ENCODE measurements around the gene BMPR1A. TPM values are rescaled to one million over a fixed set of nuclear protein-coding genes. Genes with fewer than 3 reads are reported as not detected.

Gene BMPR1A
- total and polyA plus RNA-seq, 2 of the 4 experiments (the other 2 are of a cell fraction) = 15.9 to 93.7 TPM

DNA sequence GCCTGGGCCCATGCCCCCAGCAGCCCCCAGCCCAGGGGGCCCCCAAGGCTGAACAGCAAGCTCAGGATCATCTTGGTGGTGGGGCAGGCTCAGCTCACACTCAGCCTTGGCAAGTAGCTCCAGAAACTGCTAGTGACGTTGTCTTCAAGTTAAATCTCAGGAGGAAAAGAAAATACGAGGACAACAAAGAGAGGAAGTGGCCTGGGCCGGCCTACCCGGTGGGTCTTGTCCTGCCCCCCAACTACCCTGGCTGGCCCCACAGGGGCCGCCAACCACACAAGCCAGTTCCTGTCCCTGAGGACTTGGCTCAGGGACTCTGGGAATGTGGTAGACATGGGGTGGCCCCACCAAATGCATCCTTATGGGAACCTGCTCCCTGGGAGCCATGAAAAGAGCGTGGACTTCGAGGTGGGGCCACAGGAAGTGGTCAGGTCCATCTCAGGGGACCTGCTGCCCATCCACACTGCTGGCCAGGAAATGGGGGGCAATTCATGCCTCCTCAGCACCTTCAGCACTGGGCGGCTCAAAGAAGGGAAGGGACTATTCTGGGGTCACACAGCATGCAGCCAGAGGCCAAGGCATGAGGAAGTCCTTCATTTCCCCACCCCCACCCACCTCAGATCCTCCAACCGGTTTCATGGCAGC is 201.2 kb downstream of the BMPR1A start, which contains the start of gene MMRN2:
Gene MMRN2, minus strand, starts transcription at position 145 of the 645 bp plus-strand sequence. Its CDS starts 74 bp downstream, at position 71.
- Histone ChIP-seq H3K9ac (ENCODE audit: low read depth, low read length) (no peak within 1 kb of the TSS), H4K91ac (ENCODE audit: insufficient read depth, low read depth, low read length) (no peak within 1 kb of the TSS), H3K4me1 (ENCODE audit: control insufficient read depth, insufficient read depth, low read length) (peaks cover 21% of the 10 kb centered on the region), H3K9me1 (ENCODE audit: insufficient read depth, low read length) (peaks cover 12% of the 10 kb centered on the region), H2BK20ac (ENCODE audit: low read depth, low read length) (peak within 1 kb of the TSS; percentile 61; the same call in 1 of the 2 replicates), H4K5ac (ENCODE audit: low read depth, low read length) (no peak within 1 kb of the TSS), H2BK5ac (ENCODE audit: low read depth, low read length, poor library complexity, severe bottlenecking) (no peak within 1 kb of the TSS), H2AK5ac (ENCODE audit: low read depth, low read length) (peak within 1 kb of the TSS; percentile 91), H3K36me3 (ENCODE audit: control insufficient read depth, insufficient read depth, low read length) (no peaks in the 10 kb centered on the region), H2BK15ac (ENCODE audit: low read depth, low read length) (no peak within 1 kb of the TSS; the same call in 2 of the 3 replicates), H2AFZ (replicated peaks; ENCODE audit: low read length, poor library complexity) (peak within 1 kb of the TSS; percentile 92), H4K20me1 (ENCODE audit: insufficient read depth, low read length) (no peaks in the 10 kb centered on the region), H3K27me3 (ENCODE audit: control insufficient read depth, insufficient read depth, low read length) (no peaks in the 10 kb centered on the region), H3K23ac (ENCODE audit: low read depth, low read length) (no peak within 1 kb of the TSS), H3K9me3 (ENCODE audit: control insufficient read depth, insufficient read depth, low read length) (no peaks in the 10 kb centered on the region; the same call in none of the 2 replicates), H3K18ac (ENCODE audit: low read depth, low read length) (no peak within 1 kb of the TSS), H2BK120ac (ENCODE audit: low read depth, low read length) (peak within 1 kb of the TSS; percentile 84; the same call in 1 of the 2 replicates), H3K4me2 (ENCODE audit: low read depth, low read length) (no peak within 1 kb of the TSS), H3K27ac (ENCODE audit: insufficient read depth, low read length) (no peak within 1 kb of the TSS), H3K79me1 (ENCODE audit: low read depth in 1 of 2, low read length in 2 of 2) (peaks cover 0 to 13% of the 10 kb centered on the region in 2 experiments; a peak in 1 of 4 replicates), H4K8ac (ENCODE audit: low read depth in 2 of 2, low read length in 2 of 2) (peak within 1 kb of the TSS in 1 of 2 experiments; percentile 89; a peak in 2 of 4 replicates), H3K4ac (ENCODE audit: low read depth, low read length) (no peak within 1 kb of the TSS; the same call in 1 of the 2 replicates), H3K56ac (ENCODE audit: extremely low read depth, insufficient read depth, low read length) (no peak within 1 kb of the TSS), H3K4me3 (ENCODE audit: insufficient read depth, low read depth, low read length) (no peak within 1 kb of the TSS), H3K14ac (replicated peaks; ENCODE audit: low read depth, low read length) (no peak within 1 kb of the TSS), H2AK9ac (replicated peaks; ENCODE audit: low read depth, low read length, poor library complexity) (peak within 1 kb of the TSS; percentile 78)
- DNase-seq (no peak), ATAC-seq (ENCODE audit: low read depth) (no peak)
- ChIA-PET CTCF (interaction anchor here (1.1 kb wide), 1 partner anchor 9 kb away, joined by 4 read pairs; no protein-coding TSS in a partner anchor), POLR2A (ENCODE audit: unreplicated experiment) (no interaction called here)
- no TSS peak for BruUV-seq (replicated peaks)
- dilution Hi-C loops (cut with HindIII; ENCODE audit: low sequenced_read_pairs, unreplicated experiment) = no loop called here
- intact Hi-C loops (cut with micrococcal nuclease) = no loop called here
- in situ Hi-C loops (cut with MboI; ENCODE audit: low sequenced_read_pairs) = no loop called here
- TF ChIP-seq POLR2A (IDR thresholded peaks at IDR 0.05; ENCODE audit: low read depth, low read length) (no peak), BHLHE40 (IDR thresholded peaks at IDR 0.05; ENCODE audit: low read depth, low read length) (no peak), RAD21 (IDR thresholded peaks at IDR 0.05; ENCODE audit: low read length) (no peak), SMC3 (IDR thresholded peaks at IDR 0.05; ENCODE audit: low read depth, low read length) (no peak), FOS (IDR thresholded peaks at IDR 0.05; ENCODE audit: low read depth, low read length) (no peak)
- 81% methylated on average over 3 of the region's 9 CpGs; no CpG with 5 or more reads in 1 of the 2 experiments for WGBS, 2 experiments (ENCODE audit: extremely low coverage in 2 of 2, insufficient read length in 1 of 2)
